HG03159 (cell line): ENCODE results near the gene FAM217A.
"Not testable (repeated sequence)": the region's sequence is repeated elsewhere in the genome, so short reads cannot be mapped to it uniquely, and the experiment has no call there.

Experiments
- ATAC-seq: cut with Tn5 transposase; IDR thresholded peaks from one replicate; pipeline ENCODE4 v1.9.1; 2021; ENCODE audit warnings: mild to moderate bottlenecking, moderate library complexity; ENCODE audit not compliant: unreplicated experiment

The FAM217A gene

DNA sequence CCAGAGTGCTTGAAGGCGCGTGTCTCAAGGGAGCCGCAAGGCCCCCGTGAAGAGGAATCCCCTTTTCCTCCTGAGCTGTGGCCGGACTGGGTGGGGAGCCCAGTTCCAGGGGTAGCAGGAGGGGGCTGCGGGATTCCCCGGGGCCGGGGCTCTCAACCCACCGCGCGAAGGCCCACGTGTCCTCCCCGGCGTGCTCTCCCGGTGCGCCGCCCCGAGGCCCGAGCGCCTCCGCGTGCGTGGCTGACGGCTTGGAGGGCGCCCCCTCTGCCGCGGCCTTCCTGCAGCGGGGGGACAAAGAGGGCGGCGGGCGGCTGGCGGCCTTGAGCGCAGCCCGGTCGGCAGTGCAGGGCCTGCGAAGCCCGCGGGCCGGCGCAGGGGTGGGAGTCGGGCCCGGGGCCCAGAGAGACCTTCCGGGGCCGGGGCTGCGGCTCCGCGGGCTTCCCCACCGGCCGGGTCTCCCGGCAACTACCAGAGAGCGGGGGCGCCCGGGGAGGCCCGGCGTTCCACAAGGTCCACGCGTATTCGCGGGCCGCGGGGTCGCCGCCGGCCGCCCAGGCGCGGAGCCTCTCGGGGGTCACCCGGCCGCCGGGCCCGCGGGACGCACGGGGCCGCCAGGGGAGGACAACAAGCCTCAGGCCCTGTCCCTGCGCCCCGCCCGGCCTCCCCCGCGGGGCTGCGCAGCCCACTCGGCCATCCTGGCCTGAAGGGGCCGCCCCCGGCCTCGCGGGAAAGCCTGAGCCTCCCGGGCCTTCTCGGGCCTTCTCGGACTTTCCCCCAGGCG, at the start of gene FAM217A:
Gene FAM217A, minus strand, starts transcription at position 447 of the 781 bp plus-strand sequence. CDS start 1,723 bp downstream, outside the sequence.
- no peak for ATAC-seq

GRCh38 chr6:4128072-4128471, 49.1 kb upstream of the FAM217A start:
- ATAC-seq: no peak

DNA sequence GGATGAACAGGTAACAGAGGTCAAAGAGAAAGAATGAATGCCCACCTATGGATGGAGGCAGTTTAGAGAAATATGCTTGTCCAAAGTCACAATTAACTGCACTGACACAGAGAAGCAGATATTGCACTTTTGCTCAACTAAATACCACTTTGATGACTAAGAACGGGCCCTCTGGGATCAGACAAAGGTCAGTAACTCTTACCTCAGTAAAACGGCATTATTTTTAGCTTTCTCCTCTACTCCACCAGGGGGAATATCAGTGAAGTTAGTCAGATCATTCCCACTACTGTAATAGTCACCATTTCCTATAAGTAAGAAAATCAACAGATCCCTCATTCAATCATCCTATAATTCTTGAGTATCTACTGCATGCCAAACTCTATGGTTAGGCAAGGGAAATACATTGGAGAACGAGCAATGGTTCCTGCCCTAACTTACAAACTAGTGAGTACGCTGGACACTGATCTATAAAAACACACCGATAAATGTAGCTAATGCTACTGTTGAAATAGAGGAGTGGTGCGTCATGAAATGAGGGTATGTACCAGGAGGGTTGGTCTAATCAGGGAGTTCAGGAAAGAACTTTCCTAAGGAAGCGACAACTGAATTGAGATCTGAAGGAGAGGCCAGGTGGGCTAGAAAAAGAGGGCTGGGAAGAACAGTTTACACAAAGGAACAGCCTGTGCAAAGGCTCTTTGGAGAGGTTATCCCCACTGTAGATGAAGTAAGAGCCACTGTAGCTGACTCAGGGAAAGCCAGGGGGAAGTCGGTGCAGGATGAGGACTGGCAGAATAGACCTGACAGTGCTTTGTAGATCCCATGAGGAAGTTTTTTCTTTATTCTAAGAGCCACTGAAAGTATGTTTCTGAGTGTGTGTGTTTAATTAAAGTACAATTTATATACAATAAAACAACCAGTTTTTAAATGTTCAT, 47.3 kb upstream of the FAM217A start:
- ATAC-seq: no peak

DNA sequence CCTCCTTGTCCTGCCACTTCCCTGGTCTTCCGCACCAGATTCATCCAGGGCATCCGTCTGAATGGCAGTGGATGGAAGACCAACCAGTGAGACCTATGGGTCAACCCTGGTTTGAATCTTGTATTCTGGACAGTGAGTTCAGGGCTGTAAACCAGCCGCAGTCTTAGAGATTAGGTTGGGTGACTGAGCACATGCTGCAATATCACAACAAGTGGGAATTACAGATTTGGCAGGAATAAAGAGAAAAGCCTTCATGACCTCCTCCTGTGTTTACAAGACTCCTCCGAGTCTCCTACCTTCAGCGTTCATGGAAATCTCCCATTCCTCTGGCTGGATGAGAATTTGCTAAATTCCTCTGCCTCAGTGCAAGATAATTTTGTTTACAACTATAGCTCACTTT, 46.6 kb upstream of the FAM217A start:
- ATAC-seq: no peak

DNA sequence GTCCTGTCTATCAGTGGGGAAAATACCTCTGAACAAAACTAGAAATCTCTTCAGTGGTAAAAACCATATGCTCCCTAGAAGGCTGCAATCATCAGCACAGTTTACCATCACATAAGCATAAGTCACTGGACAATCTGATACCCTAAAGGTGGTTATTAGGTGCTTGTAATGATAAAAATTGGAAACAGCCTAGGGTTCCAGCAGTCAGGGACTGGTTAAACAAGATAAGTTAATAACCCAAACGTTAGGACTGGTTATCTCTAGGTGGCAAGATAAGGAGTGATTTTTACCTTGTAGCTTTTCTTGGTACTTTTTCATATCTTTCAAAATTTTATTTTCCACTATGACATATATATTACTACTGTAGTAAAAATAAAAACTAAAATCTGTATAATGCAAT, 45.4 kb upstream of the FAM217A start:
- ATAC-seq: no peak

DNA sequence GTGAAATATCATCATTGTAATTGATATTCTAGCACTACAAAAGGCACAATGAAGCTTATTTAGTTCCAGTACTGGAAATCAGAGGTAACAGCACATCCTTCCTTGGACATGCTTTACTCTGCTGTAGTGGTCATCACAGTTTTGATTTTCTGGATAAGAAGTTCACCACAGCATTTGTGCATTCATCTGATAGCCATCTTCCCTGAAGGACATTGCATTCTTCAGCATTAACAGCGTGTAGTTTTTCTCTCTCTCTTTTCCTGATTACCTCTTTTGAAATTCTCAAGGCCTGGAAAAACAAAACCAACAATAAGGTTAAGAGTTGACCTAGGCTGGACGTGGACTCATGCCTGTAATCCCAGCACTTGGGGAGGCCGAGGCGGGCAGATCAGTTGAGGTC, 36.8 kb upstream of the FAM217A start:
- no peak for ATAC-seq

DNA sequence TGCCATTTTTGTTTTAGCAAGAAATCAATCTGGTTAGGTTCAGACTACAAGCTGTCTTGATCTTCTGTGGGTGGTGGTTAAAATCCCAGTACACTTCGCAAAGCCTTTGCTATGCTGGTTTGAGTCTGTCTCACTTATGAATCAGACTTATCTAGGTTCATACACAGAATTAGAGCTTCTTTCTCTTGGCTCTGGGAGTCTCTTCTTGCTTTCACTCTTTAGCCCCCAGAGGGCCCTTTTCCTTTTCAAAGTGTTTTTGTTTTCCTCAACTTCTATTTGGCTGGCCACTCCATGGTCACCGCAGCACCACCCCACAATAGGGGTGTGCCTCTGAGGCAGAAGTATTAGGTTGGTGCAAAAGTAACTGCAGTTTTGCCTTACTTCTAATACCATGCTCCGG, 35.2 kb upstream of the FAM217A start:
- ATAC-seq: no peak

GRCh38 chr6:4113649-4114048, 34.7 kb upstream of the FAM217A start:
- no peak for ATAC-seq

GRCh38 chr6:4112366-4112765, 33.4 kb upstream of the FAM217A start:
- no peak for ATAC-seq

- ATAC-seq: not testable (repeated sequence)
Observed at GRCh38 chr6:4109363-4109815, 30.5 kb upstream of the FAM217A start.

GRCh38 chr6:4108561-4109093, 29.7 kb upstream of the FAM217A start:
- ATAC-seq: no peak

DNA sequence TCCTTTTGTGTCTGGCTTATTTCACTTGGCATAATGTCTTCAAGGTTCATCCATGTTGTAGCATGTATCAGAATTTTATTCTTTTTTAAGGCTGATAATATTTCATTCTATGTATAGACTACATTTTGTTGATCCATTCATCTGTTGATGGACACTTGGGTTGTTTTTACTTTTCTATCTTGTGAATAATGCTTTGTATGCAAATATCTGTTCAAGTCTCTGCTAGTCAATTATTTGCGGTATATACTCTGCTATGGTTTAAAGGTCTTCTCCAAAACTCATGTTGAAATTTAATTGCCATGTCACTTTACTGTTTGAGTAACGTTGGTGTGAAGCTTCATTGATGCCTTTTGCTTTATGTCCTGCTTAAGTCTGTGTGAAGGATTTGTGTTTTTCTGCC, 28.9 kb upstream of the FAM217A start:
- ATAC-seq: no peak

GRCh38 chr6:4105980-4106536, 27.1 kb upstream of the FAM217A start:
- no peak for ATAC-seq

DNA sequence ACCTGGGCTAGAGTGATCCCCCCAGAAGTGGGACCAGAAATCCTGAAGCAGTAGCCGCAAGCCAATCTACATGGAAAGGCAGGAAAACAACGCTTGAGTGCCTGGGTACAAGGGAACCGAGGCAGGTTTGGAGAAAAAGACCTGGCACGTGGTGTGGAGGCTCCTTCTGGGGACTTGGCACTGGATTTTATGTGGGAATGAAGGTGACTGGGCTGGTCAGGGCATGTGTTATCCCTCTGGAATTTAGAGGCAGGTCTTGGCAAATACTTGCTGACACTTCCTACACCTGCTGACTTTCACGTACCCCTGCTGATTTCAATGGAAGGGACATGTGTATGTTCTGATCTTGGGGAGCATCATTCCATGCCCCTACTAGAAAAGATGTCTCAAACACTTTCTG, 25.0 kb upstream of the FAM217A start:
- no peak for ATAC-seq

GRCh38 chr6:4102687-4103244, 23.8 kb upstream of the FAM217A start:
- no peak for ATAC-seq

DNA sequence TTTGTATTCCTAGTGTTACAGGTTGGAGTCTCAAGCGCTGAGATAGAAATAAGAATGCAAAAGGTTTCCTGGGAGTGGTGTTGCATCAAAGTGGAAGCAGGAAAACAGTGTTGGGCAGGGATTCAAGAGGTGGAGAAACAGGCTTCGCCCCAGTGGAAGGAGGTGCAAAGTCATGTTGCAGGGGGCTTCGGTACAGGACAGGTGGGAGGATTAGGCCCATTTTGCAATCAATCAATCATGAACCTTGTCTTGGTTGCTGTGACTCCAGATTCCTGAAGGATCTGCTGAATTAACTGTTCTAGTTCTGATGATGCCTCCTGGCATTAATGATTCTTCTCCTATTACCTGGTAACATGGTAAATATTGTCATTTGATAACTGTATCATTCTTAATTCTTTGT, 22.4 kb upstream of the FAM217A start:
- no peak for ATAC-seq

GRCh38 chr6:4100655-4101054, 21.7 kb upstream of the FAM217A start:
- ATAC-seq: no peak

- ATAC-seq: no peak
Observed at GRCh38 chr6:4093288-4093687, 14.4 kb upstream of the FAM217A start.

DNA sequence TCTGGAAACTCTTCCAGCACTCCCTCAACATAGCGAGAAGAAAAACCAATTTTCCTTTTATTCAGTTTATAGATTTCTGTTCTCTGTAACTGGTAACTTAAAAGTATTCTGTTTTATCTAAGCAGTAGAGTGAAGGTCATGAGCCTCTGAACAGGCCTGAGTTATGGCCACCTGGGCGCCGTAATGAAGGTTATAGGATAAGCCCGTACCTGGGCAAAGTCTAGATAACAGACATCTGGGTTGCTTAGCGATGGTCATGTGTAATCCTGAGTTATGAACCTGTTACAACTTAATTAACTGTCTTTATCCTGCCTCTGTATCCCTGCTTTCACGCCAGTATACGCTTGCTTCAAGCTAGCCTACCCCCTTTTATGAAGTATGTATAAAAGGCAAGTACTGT, 13.0 kb upstream of the FAM217A start:
- ATAC-seq: no peak

GRCh38 chr6:4090043-4090442, 11.1 kb upstream of the FAM217A start:
- not testable (repeated sequence) for ATAC-seq

DNA sequence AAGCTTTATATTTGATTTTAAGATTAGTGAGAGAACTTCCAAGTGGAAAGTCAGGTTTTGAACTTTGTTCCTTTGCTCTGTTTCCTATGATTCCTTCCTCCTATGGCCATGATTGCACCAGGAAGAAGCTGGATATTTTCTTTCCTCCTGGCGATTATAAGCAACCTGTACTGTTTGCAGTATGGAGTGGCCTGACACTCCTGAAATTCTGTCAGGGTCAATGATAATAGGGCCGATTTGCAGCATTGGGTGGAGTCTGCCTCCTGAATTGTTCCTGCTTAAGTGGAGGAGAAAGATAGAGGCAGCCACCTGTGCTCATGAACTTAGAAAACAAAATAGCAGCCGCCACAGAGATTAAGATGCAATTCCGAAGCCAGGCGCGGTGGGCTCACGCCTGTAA, 9.8 kb upstream of the FAM217A start:
- no peak for ATAC-seq
